ENCODE data around the gene CHD9NB. TPM values are rescaled to one million over a fixed set of nuclear protein-coding genes. Genes with fewer than 3 reads are reported as not detected.

Gene CHD9NB
- total RNA-seq, 4 donors from 2014 or later: 4.6 to 15.4 (median 10.0) TPM

DNA sequence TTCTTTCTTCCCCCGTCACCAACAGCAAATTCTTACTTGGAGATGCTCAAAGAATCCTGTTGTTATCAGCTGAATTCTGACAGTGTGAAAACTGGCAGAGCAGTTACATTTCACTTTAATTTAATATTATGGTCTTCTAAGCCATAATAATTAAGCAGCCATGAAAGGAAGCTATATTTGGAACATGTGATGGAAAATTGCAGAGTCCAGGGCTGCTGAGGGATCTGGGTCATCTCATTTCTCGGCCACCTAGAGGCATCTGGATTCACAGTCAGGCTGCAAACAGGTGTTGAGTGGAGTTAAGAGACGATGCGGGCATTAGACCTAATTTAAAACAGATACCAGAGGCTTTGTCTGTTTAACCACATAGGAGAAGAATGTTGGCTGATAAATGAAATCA is 38.4 kb downstream of the CHD9NB start:
- intact Hi-C loops (cut with DNase I; ENCODE audit: low total_unique reads): loop anchor here (10.0 kb wide), 1 partner anchor 949 kb away; no protein-coding TSS in a partner anchor
- WGBS, 2 donors: 47 to 54% methylated on average over 4 of the region's 4 CpGs
- TF ChIP-seq CTCF (IDR thresholded peaks at IDR 0.05) (no peak), POLR2A (IDR thresholded peaks at IDR 0.05) (no peak)

GRCh38 chr16:53007095-53007494 is 45.6 kb downstream of the CHD9NB start:
- no peak for TF ChIP-seq CTCF (IDR thresholded peaks at IDR 0.05)
- TF ChIP-seq POLR2A (IDR thresholded peaks at IDR 0.05): no peak
- 86 to 94% methylated on average over 1 of the region's 1 CpG for WGBS, 2 donors
- DNase-seq (ENCODE audit: low spot score in 2 of 2): no peak
- intact Hi-C loops (cut with DNase I; ENCODE audit: low total_unique reads): no loop called here
- H3K4me3 ChIP-seq (ENCODE audit: low read depth, poor library complexity, severe bottlenecking): no peak overlapping the region

More for the DNA sequence above, 38.4 kb downstream of the CHD9NB start:
- H3K4me3 ChIP-seq (ENCODE audit: low read depth, poor library complexity, severe bottlenecking): no peak overlapping the region
- no peak for DNase-seq (ENCODE audit: low spot score in 2 of 2)

DNA sequence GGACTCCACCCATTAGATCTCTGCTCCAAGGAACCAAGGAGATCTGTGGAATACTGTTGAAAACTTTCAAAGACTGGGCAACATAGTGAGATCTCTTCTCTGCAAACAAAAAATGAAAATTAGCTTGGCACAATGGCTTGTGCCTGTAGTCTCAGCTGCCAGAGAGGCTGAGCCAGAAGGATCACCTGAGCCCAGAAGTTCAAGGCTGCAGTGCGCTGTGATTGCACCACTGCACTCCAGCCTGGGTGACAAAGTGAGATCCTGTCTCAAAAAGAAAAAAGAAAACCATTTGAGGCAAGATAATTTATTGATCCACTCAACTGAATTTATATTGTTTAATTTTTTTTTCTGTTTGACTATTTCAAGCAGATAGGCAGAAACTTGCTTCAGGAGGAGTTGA is 54.8 kb downstream of the CHD9NB start:
- 89 to 97% methylated on average over 1 of the region's 1 CpG for WGBS, 2 donors
- intact Hi-C loops (cut with DNase I; ENCODE audit: low total_unique reads): no loop called here
- H3K4me3 ChIP-seq (ENCODE audit: low read depth, poor library complexity, severe bottlenecking): no peak overlapping the region
- TF ChIP-seq CTCF (IDR thresholded peaks at IDR 0.05): no peak
- TF ChIP-seq POLR2A (IDR thresholded peaks at IDR 0.05): no peak
- no peak for DNase-seq (ENCODE audit: low spot score in 2 of 2)

- 88 to 91% methylated on average over 5 of the region's 5 CpGs for WGBS, 2 donors
- intact Hi-C loops (cut with DNase I; ENCODE audit: low total_unique reads): no loop called here
- H3K4me3 ChIP-seq (ENCODE audit: low read depth, poor library complexity, severe bottlenecking): no peak overlapping the region
These were observed 57.8 kb downstream of the CHD9NB start for GRCh38 chr16:52994942-52995341.

DNA sequence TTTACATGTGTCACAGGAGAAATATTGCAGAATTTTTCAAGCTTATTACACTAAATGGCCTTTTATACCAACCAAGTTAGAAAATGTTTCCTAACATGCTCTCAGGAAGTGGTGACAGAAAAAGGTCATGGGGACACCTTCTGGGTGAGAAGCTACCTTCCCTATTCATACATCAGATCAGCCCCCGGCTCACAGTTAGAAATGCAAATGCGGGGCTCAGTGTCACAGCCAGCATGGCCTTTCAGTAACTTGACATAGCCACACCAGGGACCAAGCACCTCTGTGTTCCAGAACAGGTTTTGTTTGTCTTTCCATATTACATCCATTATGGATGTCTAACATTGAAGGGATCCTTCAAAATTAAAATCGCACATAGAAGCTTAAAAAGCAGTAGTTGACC is 59.5 kb downstream of the CHD9NB start:
- WGBS, 2 donors: 72 to 82% methylated on average over 3 of the region's 3 CpGs
- H3K4me3 ChIP-seq (ENCODE audit: low read depth, poor library complexity, severe bottlenecking): no peak overlapping the region
- no peak for TF ChIP-seq CTCF (IDR thresholded peaks at IDR 0.05)
- no peak for TF ChIP-seq POLR2A (IDR thresholded peaks at IDR 0.05)
- intact Hi-C loops (cut with DNase I; ENCODE audit: low total_unique reads): no loop called here
- no peak for DNase-seq (ENCODE audit: low spot score in 2 of 2)

More at GRCh38 chr16:52994942-52995341, 57.8 kb downstream of the CHD9NB start:
- TF ChIP-seq POLR2A (IDR thresholded peaks at IDR 0.05) (no peak), CTCF (IDR thresholded peaks at IDR 0.05) (no peak)
- no peak for DNase-seq (ENCODE audit: low spot score in 2 of 2)

DNA sequence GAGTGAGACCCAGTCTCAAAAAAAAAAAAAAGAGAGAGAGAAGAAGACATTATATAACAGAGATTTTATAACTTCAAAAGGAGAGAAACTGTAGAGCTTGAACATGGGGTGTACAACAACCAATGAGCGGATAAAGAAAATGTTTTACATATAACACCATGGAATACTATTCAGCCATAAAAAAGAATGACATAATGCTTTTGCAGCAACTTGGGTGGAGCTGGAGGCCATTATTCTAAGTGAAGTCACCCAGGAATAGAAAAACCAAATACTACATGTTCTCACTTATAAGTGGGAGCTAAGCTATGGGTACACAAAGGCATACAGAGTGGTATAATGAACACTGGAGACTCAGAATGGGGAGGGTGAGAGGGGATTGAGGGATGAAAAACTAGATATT is 61.1 kb downstream of the CHD9NB start:
- H3K4me3 ChIP-seq (ENCODE audit: low read depth, poor library complexity, severe bottlenecking): no peak overlapping the region
- intact Hi-C loops (cut with DNase I; ENCODE audit: low total_unique reads): no loop called here
- TF ChIP-seq POLR2A (IDR thresholded peaks at IDR 0.05) (no peak), CTCF (IDR thresholded peaks at IDR 0.05) (no peak)
- DNase-seq (ENCODE audit: low spot score in 2 of 2): no peak
- WGBS, 2 donors: 97 to 100% methylated on average over 1 of the region's 1 CpG

All from lower leg skin (tissue), 4 donors.